Fibroblast of upper back skin (primary cell): ENCODE results near the gene ITPKB.
A peak's percentile ranks its signal among the peaks of the same experiment; 100 is the strongest.
"Not testable (repeated sequence)": the region's sequence is repeated elsewhere in the genome, so short reads cannot be mapped to it uniquely, and the experiment has no call there.

ENCODE experiments used
- DNase-seq: peaks from one replicate; pipeline ENCODE4 v3.0.0-alpha.2; 2013

The ITPKB gene

GRCh38 chr1:226634166-226634588, 104.9 kb downstream of the ITPKB start:
- DNase-seq = peak; percentile 50

GRCh38 chr1:226633541-226634165, 105.4 kb downstream of the ITPKB start:
- DNase-seq = no peak

- no peak for DNase-seq
Measured at GRCh38 chr1:226632922-226633351, 106.1 kb downstream of the ITPKB start.

GRCh38 chr1:226632169-226632879, 106.8 kb downstream of the ITPKB start:
- no peak for DNase-seq

GRCh38 chr1:226631229-226632000, 107.7 kb downstream of the ITPKB start:
- DNase-seq = no peak

GRCh38 chr1:226630592-226630991, 108.5 kb downstream of the ITPKB start:
- no peak for DNase-seq

- no peak for DNase-seq
Measured at GRCh38 chr1:226629896-226630550, 109.1 kb downstream of the ITPKB start.

GRCh38 chr1:226629210-226629895, 109.7 kb downstream of the ITPKB start:
- DNase-seq = no peak

GRCh38 chr1:226628612-226629155, 110.4 kb downstream of the ITPKB start:
- no peak for DNase-seq

- no peak for DNase-seq
Measured at GRCh38 chr1:226627924-226628611, 111.0 kb downstream of the ITPKB start.

GRCh38 chr1:226627050-226627755, 111.9 kb downstream of the ITPKB start:
- DNase-seq = no peak

- peak; percentile 54 for DNase-seq
Measured at GRCh38 chr1:226626577-226626956, 112.5 kb downstream of the ITPKB start.

GRCh38 chr1:226625832-226626576, 113.1 kb downstream of the ITPKB start:
- no peak for DNase-seq

- no peak for DNase-seq
Measured at GRCh38 chr1:226625326-226625725, 113.8 kb downstream of the ITPKB start.

- DNase-seq = no peak
Measured at GRCh38 chr1:226624526-226624925, 114.6 kb downstream of the ITPKB start.

- no peak for DNase-seq
Measured at GRCh38 chr1:226622012-226622411, 117.1 kb downstream of the ITPKB start.

- no peak for DNase-seq
Measured at GRCh38 chr1:226619031-226619430, 120.1 kb downstream of the ITPKB start.

- no peak for DNase-seq
Measured at GRCh38 chr1:226618380-226618779, 120.7 kb downstream of the ITPKB start.

- DNase-seq = not testable (repeated sequence)
Measured at GRCh38 chr1:226617719-226618118, 121.4 kb downstream of the ITPKB start.

GRCh38 chr1:226617109-226617508, 122.0 kb downstream of the ITPKB start:
- DNase-seq = no peak
